HepG2 (cell line): ENCODE data around the gene ECSIT. TPM values are rescaled to one million over a fixed set of nuclear protein-coding genes. Genes with fewer than 3 reads are reported as not detected.

Experiments used
- ATF1 ChIP-seq: IDR thresholded peaks from 2 replicates; pipeline ENCODE4 v1.6.1; 2016; ENCODE audit warnings: mild to moderate bottlenecking, control low read depth
- CREB1 ChIP-seq, 2 experiments: fragments of 450-650 bp in 1 of 2; IDR thresholded peaks; 2 replicates each; pipeline ENCODE4 v1.6.1; 2016 to 2017; ENCODE audit warnings: control low read depth in 1 of 2, mild to moderate bottlenecking in 1 of 2, missing compliant biosample characterization in 1 of 2, missing genetic modification characterization in 1 of 2
- EP300 ChIP-seq, 3 experiments: sonication (generic) in 1 of 3; formaldehyde crosslinking in 1 of 3; IDR thresholded peaks; 2 replicates each; pipeline versions ENCODE4 v1.5.1 to v1.6.1; 2011 to 2020; ENCODE audit warnings: low read depth in 2 of 3, low read length in 2 of 3, borderline replicate concordance in 1 of 3, improper control_type of control experiment in 1 of 3, mild to moderate bottlenecking in 1 of 3, missing genetic modification reagents in 1 of 3, moderate library complexity in 1 of 3
- GABPA ChIP-seq, 2 experiments: IDR thresholded peaks; 2 replicates each; pipeline ENCODE4 v1.6.1; 2011 to 2016; ENCODE audit warnings: low read depth in 2 of 2, low read length in 1 of 2, missing biosample characterization in 1 of 2, missing genetic modification characterization in 1 of 2
- IRF2 ChIP-seq: IDR thresholded peaks from 2 replicates; pipeline ENCODE4 v1.6.1; 2018; ENCODE audit warnings: missing genetic modification reagents, missing compliant biosample characterization
- JARID2 ChIP-seq: sonication (generic); formaldehyde crosslinking; IDR thresholded peaks from 2 replicates; pipeline ENCODE4 v1.8.1; 2023; ENCODE audit warnings: missing genetic modification reagents, inconsistent platforms; ENCODE audit not compliant: insufficient replicate concordance
- KDM5A ChIP-seq: fragments of 200-600 bp; sonication (generic); IDR thresholded peaks from 2 replicates; pipeline ENCODE4 v1.7.0; 2018; ENCODE audit warnings: antibody characterized with exemption, mild to moderate bottlenecking, low read length, borderline replicate concordance
- MEIS2 ChIP-seq: sonication (generic); formaldehyde crosslinking; IDR thresholded peaks from 2 replicates; pipeline ENCODE4 v1.9.0; 2021; ENCODE audit warnings: mild to moderate bottlenecking, missing genetic modification reagents
- MXI1 ChIP-seq: IDR thresholded peaks from 3 replicates; pipeline ENCODE4 v1.6.1; 2012; ENCODE audit warnings: low read depth, low read length, inconsistent platforms, borderline replicate concordance
- POLR2AphosphoS5 ChIP-seq: IDR thresholded peaks from 2 replicates; pipeline ENCODE4 v1.6.1; 2012; ENCODE audit warnings: low read depth, low read length
- SIN3B ChIP-seq: fragments of 150-350 bp; IDR thresholded peaks from 2 replicates; pipeline ENCODE4 v1.6.1; 2014; ENCODE audit warnings: low read length
- SOX5 ChIP-seq: IDR thresholded peaks from 2 replicates; pipeline ENCODE4 v1.6.1; 2016; ENCODE audit warnings: borderline replicate concordance
- U2AF2 ChIP-seq: fragments of 200-400 bp; formaldehyde crosslinking; IDR thresholded peaks from 2 replicates; pipeline ENCODE4 v1.6.1; 2017; ENCODE audit warnings: low read depth, mild to moderate bottlenecking, low read length
- ZNF746 ChIP-seq: sonication (generic); formaldehyde crosslinking; IDR thresholded peaks from 2 replicates; pipeline ENCODE4 v1.8.0; 2022; ENCODE audit warnings: mild to moderate bottlenecking, missing genetic modification reagents
- ZNF747 ChIP-seq: sonication (generic); formaldehyde crosslinking; IDR thresholded peaks from 2 replicates; pipeline ENCODE4 v1.8.1; 2023; ENCODE audit warnings: missing genetic modification reagents, mild to moderate bottlenecking, borderline replicate concordance
- polyA plus RNA-seq, 8 experiments: library from polyadenylated mRNA; depleted of rRNA in 3 of 8; stranded (reverse) in 7 of 8; unstranded in 1 of 8; fragments of >200 nt; fragmentation: Illumina TruSeq in 4 of 8; extraction: Trizol in 4 of 8; gene quantifications; 2 replicates each; pipeline versions ENCODE4 v1.2.1 to v1.2.3, GENCODE V29; 2011 to 2016; ENCODE audit warnings: low read depth in 4 of 8, missing spikeins in 1 of 8, mixed read lengths in 1 of 8; ENCODE audit not compliant: insufficient read depth in 1 of 8
- total RNA-seq, 5 experiments: library from RNA; depleted of rRNA; stranded (reverse); fragments of >200 nt; fragmentation: Illumina TruSeq; extraction: Trizol; gene quantifications; 2 replicates each; pipeline ENCODE4 v1.2.3, GENCODE V29; 2016; ENCODE audit warnings: low read depth in 1 of 5
- TF ChIP-seq, protein P1 (sequence below), 2 experiments: sonication (generic) in 1 of 2; formaldehyde crosslinking in 1 of 2; IDR thresholded peaks; 2 replicates each; pipeline versions ENCODE4 v1.4.0 to v1.6.1; 2016 to 2020; ENCODE audit warnings: borderline replicate concordance in 1 of 2, low read depth in 1 of 2, mild to moderate bottlenecking in 1 of 2, missing genetic modification reagents in 1 of 2
- TF ChIP-seq, protein P2 (sequence below): sonication (generic); formaldehyde crosslinking; IDR thresholded peaks from 2 replicates; pipeline ENCODE4 v1.4.0; 2020; ENCODE audit warnings: missing genetic modification reagents, low read depth, mild to moderate bottlenecking, borderline replicate concordance
- TF ChIP-seq, protein P3 (sequence below): IDR thresholded peaks from 2 replicates; pipeline ENCODE4 v1.6.1; 2016; ENCODE audit warnings: low read depth, control low read depth
- TF ChIP-seq, protein P4 (sequence below): sonication (generic); formaldehyde crosslinking; IDR thresholded peaks from 2 replicates; pipeline ENCODE4 v1.5.0; 2020; ENCODE audit warnings: missing genetic modification reagents

Gene ECSIT
- total and polyA plus RNA-seq, 2 of the 13 experiments (the other 11 are each of a cell fraction or from before 2014, with no cell fraction given) = 36.4 to 62.3 TPM

DNA sequence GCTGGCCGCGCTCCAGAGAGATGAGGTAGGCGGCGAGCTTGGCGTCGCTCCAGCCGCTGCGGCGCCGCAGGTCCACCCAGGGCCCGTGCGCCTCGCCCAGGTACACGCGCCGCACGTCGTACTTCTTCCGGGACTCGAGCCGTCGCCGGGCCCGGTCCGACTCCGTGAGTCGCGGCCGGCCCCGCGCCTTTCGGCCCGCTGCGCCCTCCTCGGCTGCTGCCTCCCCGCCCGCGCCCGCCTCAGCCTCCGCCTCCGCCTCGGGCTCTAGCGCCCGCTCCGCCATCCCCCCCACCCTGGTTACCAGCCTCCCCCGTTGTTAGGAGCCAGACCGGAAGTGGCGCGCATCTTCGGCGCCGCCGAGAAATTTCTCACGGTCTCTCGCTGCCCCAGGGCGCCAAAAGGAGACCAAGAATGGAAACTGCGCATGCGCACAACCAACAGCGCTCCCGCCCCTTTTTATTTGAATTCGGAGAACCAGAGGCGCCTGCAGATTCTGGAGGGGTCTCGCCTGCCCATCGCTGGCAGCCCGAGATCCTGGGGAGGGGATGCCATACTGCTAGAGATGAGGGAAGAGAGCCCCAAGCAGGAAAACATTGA, 23.3 kb downstream of the ECSIT start, which contains the start of gene ZNF653 (continued):
- TF ChIP-seq, protein P1, sequence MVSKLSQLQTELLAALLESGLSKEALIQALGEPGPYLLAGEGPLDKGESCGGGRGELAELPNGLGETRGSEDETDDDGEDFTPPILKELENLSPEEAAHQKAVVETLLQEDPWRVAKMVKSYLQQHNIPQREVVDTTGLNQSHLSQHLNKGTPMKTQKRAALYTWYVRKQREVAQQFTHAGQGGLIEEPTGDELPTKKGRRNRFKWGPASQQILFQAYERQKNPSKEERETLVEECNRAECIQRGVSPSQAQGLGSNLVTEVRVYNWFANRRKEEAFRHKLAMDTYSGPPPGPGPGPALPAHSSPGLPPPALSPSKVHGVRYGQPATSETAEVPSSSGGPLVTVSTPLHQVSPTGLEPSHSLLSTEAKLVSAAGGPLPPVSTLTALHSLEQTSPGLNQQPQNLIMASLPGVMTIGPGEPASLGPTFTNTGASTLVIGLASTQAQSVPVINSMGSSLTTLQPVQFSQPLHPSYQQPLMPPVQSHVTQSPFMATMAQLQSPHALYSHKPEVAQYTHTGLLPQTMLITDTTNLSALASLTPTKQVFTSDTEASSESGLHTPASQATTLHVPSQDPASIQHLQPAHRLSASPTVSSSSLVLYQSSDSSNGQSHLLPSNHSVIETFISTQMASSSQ (IDR thresholded peaks at IDR 0.05; ENCODE audit: low read depth) = no peak
- TF ChIP-seq, protein P1 (CRISPR knock-in tag; IDR thresholded peaks at IDR 0.05; ENCODE audit: borderline replicate concordance) = peak; percentile 20; the same call in 1 of the 2 replicates
- TF ChIP-seq JARID2 (CRISPR knock-in tag) (no peak), SOX5 (no peak; the same call in 1 of the 2 replicates), KDM5A (peak; percentile 88; the same call in 1 of the 2 replicates), MXI1 (peak; percentile 100), POLR2AphosphoS5 (peak; percentile 34), GABPA (IDR thresholded peaks at IDR 0.05; ENCODE audit: low read depth, low read length) (peak; percentile 72), GABPA (CRISPR knock-in tag; IDR thresholded peaks at IDR 0.05; ENCODE audit: low read depth) (peak; percentile 95), EP300 (IDR thresholded peaks at IDR 0.05; ENCODE audit: low read depth in 2 of 2, low read length in 2 of 2) (peak in 1 of 2 experiments; percentile 34; a peak in 1 of 4 replicates), EP300 (CRISPR knock-in tag; IDR thresholded peaks at IDR 0.05; ENCODE audit: borderline replicate concordance) (no peak), MEIS2 (CRISPR knock-in tag) (0 out of 2 replicates have a peak, but pooled peaks have one; percentile 17), ZNF747 (CRISPR knock-in tag) (peak; percentile 14; the same call in 1 of the 2 replicates), SIN3B (peak; percentile 52; the same call in 1 of the 2 replicates), IRF2 (CRISPR knock-in tag) (peak; percentile 16; the same call in 1 of the 2 replicates), CREB1 (IDR thresholded peaks at IDR 0.05) (peak; percentile 90), CREB1 (CRISPR knock-in tag; IDR thresholded peaks at IDR 0.05) (peak; percentile 98), U2AF2 (0 out of 2 replicates have a peak, but pooled peaks have one; percentile 68), ZNF746 (0 out of 2 replicates have a peak, but pooled peaks have one; percentile 31), ATF1 (CRISPR knock-in tag) (peak; percentile 88)
- TF ChIP-seq, protein P2, sequence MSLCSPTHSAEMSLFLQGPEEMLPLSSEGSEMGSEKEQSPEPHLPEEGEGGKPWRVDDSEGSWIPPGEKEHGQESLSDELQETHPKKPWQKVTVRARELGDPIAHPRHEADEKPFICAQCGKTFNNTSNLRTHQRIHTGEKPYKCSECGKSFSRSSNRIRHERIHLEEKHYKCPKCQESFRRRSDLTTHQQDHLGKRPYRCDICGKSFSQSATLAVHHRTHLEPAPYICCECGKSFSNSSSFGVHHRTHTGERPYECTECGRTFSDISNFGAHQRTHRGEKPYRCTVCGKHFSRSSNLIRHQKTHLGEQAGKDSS (CRISPR knock-in tag) = peak; percentile 37; the same call in 1 of the 2 replicates
- TF ChIP-seq, protein P3, sequence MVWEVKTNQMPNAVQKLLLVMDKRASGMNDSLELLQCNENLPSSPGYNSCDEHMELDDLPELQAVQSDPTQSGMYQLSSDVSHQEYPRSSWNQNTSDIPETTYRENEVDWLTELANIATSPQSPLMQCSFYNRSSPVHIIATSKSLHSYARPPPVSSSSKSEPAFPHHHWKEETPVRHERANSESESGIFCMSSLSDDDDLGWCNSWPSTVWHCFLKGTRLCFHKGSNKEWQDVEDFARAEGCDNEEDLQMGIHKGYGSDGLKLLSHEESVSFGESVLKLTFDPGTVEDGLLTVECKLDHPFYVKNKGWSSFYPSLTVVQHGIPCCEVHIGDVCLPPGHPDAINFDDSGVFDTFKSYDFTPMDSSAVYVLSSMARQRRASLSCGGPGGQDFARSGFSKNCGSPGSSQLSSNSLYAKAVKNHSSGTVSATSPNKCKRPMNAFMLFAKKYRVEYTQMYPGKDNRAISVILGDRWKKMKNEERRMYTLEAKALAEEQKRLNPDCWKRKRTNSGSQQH = no peak
- TF ChIP-seq, protein P4, sequence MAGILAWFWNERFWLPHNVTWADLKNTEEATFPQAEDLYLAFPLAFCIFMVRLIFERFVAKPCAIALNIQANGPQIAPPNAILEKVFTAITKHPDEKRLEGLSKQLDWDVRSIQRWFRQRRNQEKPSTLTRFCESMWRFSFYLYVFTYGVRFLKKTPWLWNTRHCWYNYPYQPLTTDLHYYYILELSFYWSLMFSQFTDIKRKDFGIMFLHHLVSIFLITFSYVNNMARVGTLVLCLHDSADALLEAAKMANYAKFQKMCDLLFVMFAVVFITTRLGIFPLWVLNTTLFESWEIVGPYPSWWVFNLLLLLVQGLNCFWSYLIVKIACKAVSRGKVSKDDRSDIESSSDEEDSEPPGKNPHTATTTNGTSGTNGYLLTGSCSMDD (CRISPR knock-in tag) = no peak
